Astrocyte of the spinal cord (primary cell): Measurements from ENCODE around the gene MACROH2A1.

Experiments used
- DNase-seq: peaks from one replicate; pipeline ENCODE4 v3.0.0; 2011; ENCODE audit warnings: low read depth, low spot score
- H3K4me3 ChIP-seq: 2 replicates; pipeline ENCODE4 v1.5.1; 2011; ENCODE audit warnings: low read depth, mild to moderate bottlenecking, low read length, moderate library complexity
- in situ Hi-C: cut with HindIII; loops from 2 replicates; pipeline ENCODE4 v1.10.0; 2017; ENCODE audit warnings: low sequenced_read_pairs
- TF ChIP-seq, protein P1 (sequence below): IDR thresholded peaks from 2 replicates; pipeline ENCODE4 v1.5.1; 2012; ENCODE audit warnings: low read depth, mild to moderate bottlenecking, low read length, inconsistent platforms

MACROH2A1 gene

GRCh38 chr5:135382981-135383380 lies 16.1 kb downstream of the MACROH2A1 start:
- no peak overlapping the region for H3K4me3 ChIP-seq
- TF ChIP-seq, protein P1, sequence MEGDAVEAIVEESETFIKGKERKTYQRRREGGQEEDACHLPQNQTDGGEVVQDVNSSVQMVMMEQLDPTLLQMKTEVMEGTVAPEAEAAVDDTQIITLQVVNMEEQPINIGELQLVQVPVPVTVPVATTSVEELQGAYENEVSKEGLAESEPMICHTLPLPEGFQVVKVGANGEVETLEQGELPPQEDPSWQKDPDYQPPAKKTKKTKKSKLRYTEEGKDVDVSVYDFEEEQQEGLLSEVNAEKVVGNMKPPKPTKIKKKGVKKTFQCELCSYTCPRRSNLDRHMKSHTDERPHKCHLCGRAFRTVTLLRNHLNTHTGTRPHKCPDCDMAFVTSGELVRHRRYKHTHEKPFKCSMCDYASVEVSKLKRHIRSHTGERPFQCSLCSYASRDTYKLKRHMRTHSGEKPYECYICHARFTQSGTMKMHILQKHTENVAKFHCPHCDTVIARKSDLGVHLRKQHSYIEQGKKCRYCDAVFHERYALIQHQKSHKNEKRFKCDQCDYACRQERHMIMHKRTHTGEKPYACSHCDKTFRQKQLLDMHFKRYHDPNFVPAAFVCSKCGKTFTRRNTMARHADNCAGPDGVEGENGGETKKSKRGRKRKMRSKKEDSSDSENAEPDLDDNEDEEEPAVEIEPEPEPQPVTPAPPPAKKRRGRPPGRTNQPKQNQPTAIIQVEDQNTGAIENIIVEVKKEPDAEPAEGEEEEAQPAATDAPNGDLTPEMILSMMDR, result no peak
- DNase-seq, result no peak
- in situ Hi-C loops, result no loop called here

GRCh38 chr5:135382106-135382790 lies 16.8 kb downstream of the MACROH2A1 start:
- H3K4me3 ChIP-seq, result no peak overlapping the region
- no peak for DNase-seq
- TF ChIP-seq, protein P1, result no peak
- in situ Hi-C loops, result no loop called here

DNA sequence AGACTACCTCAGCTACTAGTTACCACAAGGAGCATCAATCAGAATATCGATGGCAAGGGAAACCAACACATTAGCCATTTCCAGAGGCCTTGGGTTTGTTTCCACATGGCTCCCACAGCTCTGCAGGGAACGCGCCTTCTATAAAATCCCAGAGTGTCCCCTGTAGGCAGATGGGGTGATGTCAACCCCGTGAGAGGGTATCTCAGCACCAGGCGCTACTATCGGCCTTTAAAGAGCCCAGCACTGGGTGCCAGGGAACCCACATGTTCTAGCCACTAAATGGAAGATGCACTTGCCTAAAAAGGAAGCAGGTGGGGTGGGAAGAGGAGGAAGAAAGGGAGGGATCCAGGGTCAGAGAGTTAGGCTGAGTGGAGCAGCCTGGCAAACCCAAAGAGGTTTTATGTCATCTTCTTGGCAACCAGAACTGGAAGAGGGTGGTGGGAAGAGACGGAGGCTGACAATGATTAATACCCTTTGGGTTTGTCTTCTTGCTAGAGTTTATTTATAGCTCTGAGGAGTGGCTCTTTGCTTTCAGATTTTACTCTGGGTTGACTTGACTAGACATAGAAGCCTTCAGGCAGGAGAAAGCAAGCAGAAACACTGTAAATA lies 19.9 kb downstream of the MACROH2A1 start:
- TF ChIP-seq, protein P1, result no peak
- in situ Hi-C loops, result no loop called here
- H3K4me3 ChIP-seq, result no peak overlapping the region
- DNase-seq, result peak; percentile 28

DNA sequence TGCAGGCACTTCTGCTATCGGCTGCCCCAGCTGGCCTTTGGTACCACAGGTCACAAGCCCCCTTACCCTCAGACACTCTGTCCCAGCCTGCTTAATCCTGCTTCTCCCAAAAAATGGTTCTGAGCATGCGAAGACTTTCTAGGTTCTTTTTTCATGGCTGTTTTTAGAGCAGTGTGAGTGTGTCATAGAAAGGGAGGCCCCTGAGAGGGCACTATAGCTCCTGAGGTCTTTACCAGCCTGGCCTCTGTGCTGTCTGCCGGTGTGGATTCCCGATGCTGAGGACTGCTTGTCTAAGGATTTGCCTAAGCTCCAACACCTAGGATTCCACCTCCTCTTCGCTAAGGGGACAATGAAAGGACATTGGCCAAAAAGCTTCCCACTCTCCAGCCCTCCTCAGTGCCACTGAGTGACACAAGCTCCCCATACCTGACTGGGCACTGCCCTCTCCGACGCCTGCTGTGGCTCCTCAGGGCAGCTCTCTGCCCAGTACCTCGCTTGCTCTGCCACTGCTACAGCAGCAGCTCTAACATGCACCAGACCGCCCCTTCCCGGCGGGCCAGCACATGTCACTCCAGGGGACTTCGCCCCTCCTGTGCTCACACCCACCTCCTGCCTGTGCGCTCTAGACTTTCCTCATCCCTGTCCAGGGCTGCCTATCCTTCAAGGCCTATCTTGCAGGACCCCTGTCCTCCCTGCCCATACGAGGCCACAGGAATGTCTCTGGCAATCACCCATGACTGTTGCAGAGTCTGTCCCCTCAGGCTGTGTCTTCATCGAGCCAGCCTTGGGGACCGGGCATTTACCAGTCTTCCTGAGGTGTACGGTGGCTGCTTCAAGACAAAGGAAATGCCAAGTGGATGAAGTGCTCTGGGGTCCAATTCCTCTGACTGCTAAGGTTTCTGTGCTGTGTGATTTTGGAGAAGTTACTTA lies 21.0 kb downstream of the MACROH2A1 start:
- H3K4me3 ChIP-seq, result no peak overlapping the region
- in situ Hi-C loops, result no loop called here
- TF ChIP-seq, protein P1, result no peak
- no peak for DNase-seq

DNA sequence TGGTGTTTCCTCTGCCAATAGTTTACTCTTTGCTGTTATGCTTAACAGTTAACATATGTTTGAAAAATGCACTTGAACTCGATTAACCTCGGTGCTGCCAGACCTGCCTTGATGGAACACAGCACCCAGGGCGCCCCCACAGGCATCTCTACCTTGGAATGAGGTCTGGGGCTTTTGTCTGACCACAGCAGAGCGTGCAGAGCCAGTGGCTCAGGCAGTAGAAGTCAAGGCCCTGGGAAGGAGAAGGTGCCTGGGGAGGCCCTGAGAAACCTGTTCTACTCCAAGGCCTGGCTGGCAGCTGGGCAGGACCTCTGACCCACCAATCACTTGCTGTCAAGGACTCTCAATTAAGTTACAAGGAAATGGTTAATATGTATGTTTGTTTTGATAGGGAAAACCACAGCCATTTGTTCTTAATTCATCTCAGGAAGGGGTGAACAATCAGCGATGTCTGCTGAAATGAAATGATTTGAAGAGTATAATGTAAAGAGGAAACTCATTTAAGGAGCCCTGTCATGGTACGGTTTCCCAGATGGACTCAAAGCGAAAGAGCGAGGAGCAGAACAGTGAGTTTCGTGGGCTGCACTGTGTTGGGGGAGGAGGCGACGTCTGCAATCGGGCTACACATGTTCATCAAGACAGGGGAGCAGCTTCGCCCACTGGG lies 21.9 kb downstream of the MACROH2A1 start:
- TF ChIP-seq, protein P1, result no peak
- H3K4me3 ChIP-seq, result no peak overlapping the region
- in situ Hi-C loops, result no loop called here
- DNase-seq, result no peak
